Fibroblast of the conjunctiva (primary cell): ENCODE measurements around the gene RETREG2.

Experiments used
- DNase-seq: peaks from one replicate; pipeline ENCODE4 v3.0.0-alpha.2; 2010; ENCODE audit warnings: low read depth

RETREG2 gene

DNA sequence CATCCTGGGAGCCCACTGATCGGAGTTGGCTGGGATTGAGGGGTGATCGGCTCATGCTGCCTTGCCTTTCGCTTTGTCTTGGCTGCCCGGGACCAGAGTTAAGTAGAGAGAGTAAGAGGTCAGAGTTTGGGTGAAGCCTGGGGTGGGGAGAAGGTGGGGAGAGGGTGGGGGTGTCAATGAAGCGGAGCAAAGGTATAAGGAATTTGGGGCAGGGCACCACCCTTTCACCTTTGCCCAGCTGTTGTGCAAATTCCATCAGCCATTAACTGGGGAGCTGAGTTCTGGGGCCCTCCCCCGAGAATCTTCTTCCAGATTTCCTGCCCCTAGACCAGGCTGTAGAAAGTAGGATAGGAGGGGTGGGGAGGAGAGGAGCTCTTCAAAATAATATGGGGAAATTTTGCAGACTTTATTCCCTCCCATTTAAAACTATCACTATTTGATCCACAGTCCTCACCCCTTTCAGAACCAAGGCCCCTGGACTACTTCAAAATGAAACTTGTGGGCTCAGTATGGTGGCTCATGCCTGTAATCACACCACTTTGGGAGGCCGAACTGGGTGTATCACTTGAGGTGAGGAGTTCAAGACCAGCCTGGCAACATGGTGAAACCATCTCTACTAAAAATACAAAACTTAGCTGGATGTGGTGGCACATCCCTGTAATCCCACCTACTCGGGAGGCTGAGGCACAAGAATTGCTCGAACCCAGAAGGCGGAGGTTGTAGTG lies 8.0 kb upstream of the RETREG2 start, which contains the start of gene SLC23A3:
Gene SLC23A3, minus strand, starts transcription at position 100 of the 725 bp plus-strand sequence. Its CDS starts 45 bp downstream, at position 55.
- DNase-seq = no peak

- DNase-seq = peak; percentile 62
Measured at GRCh38 chr2:219171231-219171651, 6.8 kb upstream of the RETREG2 start.

GRCh38 chr2:219172231-219173154 lies 5.6 kb upstream of the RETREG2 start:
- DNase-seq = no peak

DNA sequence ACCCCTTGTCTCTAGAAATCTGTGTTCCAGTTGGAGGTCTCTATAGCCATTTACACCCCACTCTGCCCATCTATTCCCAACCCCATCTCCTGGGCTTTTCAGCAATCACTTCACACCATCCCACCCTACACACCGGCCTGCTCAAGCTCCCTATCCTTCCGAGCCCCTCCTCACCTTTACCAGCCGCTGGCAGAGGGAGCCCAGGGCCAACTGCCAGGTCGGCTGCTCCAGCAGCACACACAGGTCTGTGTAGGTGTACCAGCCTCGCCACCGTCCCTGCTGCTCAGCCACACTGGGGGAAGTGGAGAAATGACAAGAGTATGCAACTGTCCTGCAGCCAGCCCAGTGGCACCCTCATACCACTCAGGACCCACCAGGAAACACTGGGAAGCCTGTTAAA lies 4.9 kb upstream of the RETREG2 start:
- no peak for DNase-seq

DNA sequence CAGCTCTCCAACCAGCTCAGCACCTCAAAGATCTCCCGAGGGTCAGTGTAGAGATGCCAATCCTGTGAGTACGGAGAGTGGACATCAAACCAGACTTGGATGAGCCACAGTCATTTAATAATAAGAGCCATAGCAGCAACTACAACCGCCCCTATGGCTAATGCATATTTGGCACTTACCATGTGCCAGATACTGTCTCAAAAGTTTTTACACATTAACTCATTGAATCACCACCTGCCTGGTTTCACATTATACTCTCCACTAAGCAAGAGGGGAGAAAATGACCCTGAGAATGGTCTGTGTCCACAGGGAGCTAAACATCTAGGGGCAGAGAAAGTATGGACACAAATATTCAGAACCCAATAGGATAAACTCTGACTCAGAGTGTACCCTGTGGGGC lies 3.9 kb upstream of the RETREG2 start:
- no peak for DNase-seq

GRCh38 chr2:219174801-219175200 lies 3.3 kb upstream of the RETREG2 start:
- no peak for DNase-seq

DNA sequence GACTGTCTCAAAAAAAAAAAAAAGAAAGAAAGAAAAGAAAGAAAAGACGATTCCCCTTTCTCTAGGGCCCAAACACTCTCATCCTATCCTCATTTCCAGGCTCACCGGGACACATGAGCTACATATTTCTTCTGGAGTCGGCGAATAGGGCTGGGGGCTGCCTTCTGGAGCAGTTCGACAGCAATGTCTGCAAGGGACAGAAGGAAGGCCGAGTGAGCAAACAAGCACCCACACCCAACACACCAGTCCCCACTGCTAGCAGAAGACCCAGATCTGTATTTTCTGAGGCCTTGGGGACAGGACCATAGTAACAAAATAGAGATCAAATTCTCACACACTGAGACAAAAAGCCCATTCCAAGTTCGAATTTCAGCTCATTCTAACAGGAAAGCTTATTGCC lies 2.6 kb upstream of the RETREG2 start:
- DNase-seq = no peak

GRCh38 chr2:219175928-219176817 lies 1.9 kb upstream of the RETREG2 start:
- no peak for DNase-seq

- peak; percentile 59 for DNase-seq
Measured at GRCh38 chr2:219176818-219177551, 1.1 kb upstream of the RETREG2 start, which contains the start of gene CNPPD1. TSS of gene CNPPD1 (minus strand) at chr2:219176925. CDS start at chr2:219176828, 97 bp downstream.

DNA sequence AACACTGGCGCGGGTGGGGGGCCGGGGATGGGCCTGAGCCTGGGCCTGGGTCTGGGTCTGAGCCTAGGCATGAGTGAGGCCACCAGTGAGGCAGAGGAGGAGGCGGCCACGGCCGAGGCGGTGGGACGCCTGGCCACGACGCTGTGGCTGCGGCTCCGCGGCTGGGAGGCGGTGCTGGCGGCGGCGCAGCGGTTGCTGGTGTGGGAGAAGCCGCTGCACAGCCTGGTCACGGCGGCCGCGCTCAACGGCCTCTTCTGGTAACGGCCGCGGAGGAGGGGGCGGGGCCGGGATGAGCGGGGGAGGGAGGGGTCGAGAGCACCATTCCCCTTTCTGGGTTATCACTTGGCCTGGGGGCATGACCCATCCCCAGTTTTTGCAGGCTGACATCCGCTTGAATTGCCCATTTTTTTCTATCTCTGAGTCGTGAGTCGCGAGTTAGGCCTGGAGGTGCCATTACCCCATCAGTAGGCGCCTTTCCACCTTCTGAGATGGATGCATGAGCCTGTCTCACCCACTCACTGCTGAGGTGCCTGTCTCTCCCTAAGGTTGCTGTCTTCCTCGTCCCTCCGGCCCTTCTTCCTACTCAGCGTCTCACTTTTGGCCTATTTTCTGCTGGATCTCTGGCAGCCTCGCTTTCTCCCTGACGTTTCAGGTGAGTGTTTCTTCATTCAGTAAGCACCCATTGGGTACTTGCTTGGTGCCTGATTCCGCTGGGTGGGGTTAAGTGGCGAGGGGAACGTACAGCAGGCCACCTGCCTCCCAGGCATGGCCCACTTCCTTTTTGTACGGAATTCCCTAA lies 501 bp downstream of the RETREG2 start:
- no peak for DNase-seq

DNA sequence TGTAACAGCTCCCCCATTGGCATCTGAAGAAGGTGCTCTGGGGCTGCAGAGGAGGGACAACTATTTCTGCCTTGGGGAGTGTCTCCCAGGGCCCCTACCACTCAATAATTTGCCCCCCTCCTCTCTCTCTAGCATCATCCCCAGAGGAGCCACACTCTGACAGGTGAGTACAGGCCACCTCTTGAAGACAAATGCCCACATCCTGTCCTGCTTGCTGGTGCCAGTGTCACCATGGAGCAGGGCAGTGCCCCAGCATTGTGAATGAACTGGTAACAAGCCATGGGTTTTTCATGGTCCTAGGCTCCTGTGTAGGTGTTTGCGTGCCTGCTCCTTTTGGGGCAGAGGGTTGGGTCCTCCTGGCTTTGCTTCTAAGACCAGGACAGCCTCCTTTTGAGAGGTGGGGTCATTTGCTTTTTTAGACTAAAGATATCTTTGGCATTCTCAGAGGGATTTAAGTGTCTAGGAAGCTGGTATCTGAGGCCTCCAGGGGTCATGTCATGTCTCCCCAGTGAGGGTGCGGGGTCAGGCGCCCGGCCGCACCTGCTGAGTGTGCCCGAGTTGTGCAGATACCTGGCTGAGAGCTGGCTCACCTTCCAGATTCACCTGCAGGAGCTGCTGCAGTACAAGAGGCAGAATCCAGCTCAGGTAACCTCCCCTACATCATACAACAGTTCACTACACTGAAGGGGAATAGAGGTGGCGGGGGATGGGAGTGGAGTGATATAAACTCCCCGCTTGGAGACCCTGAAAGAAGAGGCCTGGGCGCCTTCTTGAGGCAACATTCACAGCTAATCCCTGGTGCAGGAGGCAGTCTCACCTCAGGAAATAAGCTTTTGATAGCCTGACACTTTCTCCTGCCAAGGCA lies 1.8 kb downstream of the RETREG2 start:
- no peak for DNase-seq

DNA sequence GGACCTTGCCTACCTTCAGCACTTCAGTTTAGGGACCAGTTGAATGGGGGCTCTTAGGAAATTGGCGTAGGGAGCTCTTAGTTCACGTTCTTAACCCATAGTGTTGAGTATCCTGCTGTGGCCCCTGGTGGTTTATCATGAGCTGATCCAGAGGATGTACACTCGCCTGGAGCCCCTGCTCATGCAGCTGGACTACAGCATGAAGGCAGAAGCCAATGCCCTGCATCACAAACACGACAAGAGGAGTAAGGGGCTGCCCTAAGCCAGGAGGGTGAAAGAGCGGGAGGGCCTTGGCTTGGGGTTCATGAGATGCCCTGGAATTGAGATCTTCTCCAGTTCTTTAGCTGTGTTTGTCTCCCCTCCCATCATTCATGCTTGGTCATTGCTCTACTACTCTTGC lies 2.9 kb downstream of the RETREG2 start:
- no peak for DNase-seq

GRCh38 chr2:219181531-219181930 lies 3.5 kb downstream of the RETREG2 start:
- DNase-seq = no peak

- no peak for DNase-seq
Measured at GRCh38 chr2:219182331-219183150, 4.5 kb downstream of the RETREG2 start.

- DNase-seq = no peak
Measured at GRCh38 chr2:219183151-219183772, 5.2 kb downstream of the RETREG2 start.

DNA sequence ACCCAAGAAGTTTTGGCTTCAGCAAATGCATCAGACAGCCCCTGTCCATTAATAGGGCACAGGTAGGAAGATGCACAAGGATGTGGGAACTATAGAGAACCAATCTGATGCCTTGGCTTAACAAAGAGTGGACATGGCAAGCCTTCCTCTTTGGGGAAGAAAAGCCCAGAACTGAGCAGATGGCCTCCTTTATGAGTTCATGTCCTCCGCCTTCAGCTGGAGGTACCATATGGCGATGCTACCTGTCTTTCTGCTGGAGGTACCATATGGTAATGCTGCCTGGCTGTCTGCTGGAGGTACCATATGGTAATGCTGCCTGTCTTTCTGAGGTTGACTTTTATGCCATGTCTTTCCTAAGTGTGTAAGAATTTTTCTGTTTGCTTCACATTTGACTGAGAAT lies 6.0 kb downstream of the RETREG2 start:
- DNase-seq = no peak

- DNase-seq = no peak
Measured at GRCh38 chr2:219186754-219187456, 8.8 kb downstream of the RETREG2 start.
